GM10847 (cell line): ENCODE data around the gene C17orf100.

ENCODE experiments used
- POLR2A ChIP-seq: IDR thresholded peaks from 2 replicates; pipeline ENCODE4 v1.6.1; 2011; ENCODE audit not compliant: insufficient read length; ENCODE audit errors: extremely low read depth

The C17orf100 gene

DNA sequence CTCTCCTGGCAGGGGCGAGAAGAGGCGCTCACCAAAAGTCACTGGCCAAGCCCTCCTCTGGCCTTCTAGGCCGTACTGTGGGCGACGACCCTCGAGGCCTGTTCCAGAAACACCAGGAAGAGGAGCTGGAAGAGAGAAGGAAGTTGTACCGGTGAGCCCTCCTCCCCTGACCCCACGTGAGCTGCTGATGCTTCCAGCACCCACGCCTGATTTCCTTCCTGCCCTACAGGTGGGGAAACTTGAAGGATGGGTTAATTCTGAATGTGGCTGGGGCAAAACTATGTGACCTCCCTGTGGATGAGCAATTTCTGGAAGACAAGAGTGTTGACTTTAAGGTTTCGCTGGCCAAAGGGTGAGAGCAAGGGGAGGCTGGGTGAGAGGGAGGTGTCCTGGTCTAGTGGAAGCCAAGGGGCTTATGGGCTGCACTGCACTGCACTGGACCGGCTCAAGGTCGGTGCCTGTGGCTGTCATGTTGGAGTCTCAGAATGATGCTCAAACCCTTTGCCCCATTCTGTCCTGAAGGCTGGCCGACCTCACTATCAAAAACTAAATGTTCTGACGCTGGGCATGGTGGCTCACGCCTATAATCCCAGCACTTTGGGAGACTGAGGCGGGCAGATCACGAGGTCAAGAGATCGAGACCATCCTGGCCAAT, 6.2 kb downstream of the C17orf100 start:
- TF ChIP-seq POLR2A, result no peak

DNA sequence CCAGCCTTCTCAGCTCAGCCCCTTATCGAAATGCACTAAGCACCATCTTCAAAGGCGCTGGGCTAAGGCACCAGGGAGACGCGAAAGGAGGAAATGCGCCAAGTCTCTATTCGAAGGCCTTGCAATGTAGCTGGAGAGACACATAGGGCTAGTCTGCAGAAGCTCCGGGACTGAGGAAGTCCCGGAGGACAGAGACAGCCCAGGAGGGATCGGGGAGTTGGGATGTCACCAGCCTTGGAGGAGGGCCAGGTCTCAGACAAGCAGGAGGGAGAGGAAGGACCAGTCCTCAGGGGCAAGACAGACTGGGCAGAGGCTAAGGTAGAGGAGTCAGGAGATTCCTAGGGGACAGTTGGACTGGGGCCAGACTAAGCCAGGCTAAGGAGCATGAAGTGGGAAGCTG, 8.5 kb downstream of the C17orf100 start:
- no peak for TF ChIP-seq POLR2A

DNA sequence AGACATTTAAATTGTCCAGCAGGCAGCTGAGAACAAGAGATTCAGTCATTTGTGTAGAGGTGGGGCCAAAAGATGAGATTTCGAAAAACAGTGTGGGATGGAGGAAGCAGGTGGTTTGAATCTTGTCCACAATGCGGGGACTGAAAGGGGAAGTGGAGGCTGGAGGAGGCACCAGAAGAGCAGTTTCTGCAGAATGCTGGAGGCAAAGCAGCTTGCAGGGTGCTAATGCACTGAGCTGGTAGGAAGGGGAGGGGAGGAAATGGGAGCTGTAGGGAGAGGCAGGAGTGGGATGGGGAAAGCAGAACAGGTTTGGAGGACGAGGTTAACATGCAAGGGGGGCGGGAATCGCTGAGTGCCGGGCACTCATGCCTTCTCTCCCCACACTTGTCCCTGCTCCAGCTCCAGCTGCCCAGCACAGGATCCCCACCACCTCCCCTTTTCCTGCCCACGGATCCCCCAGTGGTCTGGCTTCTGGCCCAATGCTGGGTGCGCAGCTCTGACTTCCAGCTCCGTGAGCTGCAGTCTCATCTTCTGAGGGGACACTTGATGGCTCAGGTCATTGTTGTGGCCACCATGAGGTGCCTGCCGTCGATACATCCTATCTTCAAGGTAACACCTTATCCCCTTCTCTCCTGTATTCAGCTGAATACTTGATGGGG, 9.4 kb downstream of the C17orf100 start:
- no peak for TF ChIP-seq POLR2A

DNA sequence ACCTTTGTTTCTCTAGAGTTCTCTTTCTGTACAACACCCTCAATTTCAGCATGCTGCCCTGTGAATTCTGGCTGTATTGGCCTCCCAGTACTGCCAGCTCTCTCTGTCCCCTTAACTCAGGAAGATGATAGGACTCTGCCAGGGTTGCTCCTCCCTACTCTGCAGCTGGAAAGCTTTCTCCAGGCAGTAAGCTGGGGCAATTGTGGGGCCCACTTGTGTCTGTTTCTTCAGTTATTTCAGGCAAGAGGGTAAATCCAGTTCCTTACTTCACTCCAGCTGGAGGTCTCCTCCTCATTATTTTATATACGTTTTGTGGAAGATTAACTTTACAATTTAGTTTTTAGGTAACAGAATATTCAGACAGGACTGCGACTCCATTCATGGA, 9.9 kb downstream of the C17orf100 start:
- TF ChIP-seq POLR2A, result no peak

DNA sequence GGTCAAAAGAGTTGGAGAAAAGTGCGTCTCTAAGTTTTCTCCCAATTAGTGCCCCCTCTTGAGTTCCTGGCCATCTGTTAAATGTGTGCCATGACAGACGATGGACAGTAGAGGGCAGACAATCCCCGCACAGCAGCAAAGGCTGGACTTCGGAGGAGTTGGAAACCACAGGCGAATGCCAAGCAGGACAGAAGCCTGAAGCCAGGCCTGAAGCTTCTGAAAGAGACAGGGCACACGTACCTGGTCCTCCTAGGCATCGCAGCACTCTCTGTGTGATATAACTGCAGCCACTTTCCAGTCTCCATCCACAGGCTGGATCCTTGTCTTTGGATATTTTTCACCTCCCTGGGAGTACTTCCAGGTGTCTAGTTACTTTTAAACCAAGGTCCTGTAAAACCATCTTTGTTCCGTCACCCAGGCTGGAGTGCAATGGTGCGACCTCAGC, 14.5 kb downstream of the C17orf100 start:
- TF ChIP-seq POLR2A, result no peak

DNA sequence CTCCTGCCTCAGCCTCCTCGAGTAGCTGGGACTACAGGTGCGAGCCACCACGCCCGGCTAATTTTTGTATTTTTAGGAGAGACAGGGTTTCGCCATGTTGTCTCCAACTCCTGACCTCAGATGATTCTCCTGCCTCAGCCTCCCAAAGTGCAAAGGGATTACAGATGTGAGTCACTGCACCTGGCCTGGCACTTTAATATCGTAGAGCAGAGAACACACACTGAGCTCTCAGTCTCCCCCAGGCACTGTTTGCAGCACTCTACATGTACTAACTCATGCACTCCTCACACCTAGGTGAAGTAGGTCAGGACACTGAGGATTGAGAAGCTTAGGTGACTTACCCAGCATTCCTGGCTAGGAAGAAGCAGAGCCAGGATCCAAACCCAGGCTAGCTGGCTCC, 15.0 kb downstream of the C17orf100 start:
- no peak for TF ChIP-seq POLR2A

DNA sequence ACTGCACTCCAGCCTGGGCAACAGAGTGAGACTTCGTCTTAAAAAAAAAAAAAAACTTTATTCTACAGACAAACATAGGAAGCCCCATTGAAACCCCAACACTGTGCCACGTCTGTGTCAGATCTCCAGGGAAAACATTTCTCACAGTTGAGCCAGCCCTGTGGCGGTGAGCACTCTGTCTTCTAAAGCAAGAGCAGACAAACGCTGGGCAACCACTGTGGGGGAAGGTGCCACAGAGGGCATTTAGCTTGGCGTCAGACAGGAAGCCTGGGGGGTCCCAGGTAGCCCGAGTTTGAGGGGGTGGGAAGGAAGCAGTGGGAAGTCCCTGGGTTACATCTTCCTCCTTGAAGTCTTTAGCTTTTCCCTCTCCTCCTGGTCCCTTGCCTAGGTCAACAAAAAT, 16.0 kb downstream of the C17orf100 start:
- no peak for TF ChIP-seq POLR2A

DNA sequence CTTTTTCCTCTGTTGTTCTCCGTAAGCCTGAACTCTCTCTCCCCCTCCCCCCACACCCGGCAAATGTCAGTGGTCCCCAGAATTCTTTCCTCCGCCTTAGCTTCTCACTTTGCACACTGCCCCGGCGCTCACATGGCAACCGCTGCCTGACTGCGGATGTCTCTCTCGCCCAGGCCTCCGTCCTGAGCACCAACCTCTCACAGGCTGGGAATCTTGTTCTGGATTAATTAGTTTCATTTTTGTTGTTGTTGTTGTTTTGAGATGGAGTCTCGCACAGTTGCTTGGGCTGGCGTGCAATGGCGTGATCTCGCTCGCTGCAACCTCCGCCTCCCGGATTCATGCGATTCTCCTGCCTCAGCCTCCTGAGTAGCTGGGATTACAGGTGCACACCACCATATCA, 16.7 kb downstream of the C17orf100 start:
- TF ChIP-seq POLR2A, result no peak

DNA sequence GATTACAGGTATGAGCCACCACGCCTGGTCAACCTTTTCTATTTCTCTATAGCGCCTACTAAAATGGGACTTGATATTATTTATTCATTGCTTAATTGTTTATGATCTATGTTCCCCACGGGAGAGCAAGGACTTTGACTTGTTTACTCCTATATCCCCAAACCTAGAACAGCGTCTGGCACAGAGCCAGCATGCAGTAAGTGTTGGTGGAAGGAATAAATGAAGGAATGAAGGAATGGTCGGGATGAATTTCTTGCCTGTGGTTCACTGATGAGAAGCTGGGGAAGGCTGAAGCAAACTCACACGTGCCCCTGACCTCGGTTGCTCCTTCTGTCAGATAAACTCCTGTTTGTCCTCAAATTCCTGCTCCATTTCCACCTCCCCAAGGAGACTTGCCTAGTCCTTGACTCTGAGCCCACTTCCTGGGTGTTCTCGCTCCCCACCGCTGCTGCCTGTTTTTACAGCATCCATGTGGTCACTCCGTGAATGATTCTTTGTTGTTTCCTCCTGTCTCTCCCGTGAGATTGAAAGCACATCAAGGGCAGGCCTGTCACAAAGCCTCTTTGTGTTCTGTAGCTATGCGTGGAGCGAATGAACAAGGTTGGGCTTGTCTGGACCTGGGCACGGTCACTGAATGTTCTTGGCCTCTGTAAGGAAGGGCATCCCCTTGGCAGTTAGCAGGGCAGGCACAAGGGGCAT, 17.3 kb downstream of the C17orf100 start:
- TF ChIP-seq POLR2A, result no peak

DNA sequence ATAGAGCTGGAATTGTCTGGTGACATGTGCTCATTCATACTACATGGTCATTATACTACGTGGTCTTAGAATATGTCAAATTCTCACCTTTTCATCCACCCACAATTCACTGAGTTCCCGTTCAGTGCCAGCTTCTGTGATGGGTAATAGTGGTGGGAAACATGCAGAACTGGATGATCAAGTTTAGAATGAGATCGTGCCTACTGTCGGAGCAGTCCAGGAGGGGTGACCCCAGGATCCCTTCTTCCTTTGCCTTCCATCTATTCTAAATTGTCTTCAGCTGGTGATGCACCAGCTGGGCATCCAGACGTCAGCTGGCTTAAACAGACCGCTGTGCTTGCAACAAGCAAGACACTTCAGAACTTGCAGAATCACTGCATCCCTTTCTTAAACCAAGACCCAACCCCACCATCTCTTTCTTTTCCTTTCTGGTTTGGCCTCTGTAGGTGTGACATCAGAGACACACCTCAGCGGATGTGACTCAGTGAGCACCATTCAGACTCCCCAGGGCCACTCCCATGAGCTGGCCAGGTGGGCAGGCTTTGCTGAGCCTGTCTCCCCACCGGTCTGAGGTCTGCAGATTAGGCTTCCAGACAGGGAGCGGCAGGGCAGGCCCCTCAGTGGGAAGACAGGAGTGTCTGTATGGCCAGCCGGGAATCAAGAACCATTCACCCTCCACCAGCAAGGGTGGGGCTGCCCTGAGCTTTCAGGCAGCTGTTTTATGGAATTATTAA, 18.1 kb downstream of the C17orf100 start:
- no peak for TF ChIP-seq POLR2A

DNA sequence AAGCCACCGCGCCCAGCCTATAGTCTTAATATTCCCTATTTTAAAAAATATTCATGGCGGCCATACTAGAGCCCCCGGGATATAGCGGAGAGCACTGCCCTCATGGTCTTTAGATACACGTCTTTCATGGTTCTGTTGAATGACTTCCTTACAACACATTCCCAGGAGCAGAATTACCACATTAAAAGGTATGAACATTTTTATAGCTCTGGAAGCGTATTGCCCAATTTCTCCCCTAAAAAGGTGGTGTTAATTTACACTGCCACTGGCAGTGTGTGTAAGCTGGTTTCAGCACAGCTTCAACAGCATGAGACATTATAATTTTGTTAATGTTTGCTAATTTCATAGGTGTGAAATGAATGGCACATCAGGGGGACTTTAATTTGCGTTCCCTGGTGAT, 19.0 kb downstream of the C17orf100 start:
- no peak for TF ChIP-seq POLR2A

DNA sequence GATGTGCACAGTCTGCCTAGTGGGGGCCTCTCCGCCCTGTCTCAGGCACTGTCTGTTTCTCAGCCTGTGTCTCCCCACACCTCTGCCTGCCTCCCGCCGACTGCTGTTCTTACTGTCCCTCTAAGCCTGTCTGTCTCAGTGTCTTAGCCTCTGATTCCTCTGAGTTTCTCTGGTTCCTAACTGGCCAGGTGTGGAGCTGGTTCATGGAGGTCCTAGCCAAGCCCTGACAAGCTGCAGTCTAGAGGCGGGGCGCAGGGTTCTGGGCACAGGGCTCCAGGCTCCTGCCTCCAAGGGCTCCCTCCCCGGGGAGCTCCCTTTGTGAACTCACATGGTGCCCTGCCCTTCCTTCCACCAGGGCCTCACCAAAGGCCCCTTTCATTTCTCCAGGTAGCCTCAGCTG, 19.4 kb downstream of the C17orf100 start:
- no peak for TF ChIP-seq POLR2A

DNA sequence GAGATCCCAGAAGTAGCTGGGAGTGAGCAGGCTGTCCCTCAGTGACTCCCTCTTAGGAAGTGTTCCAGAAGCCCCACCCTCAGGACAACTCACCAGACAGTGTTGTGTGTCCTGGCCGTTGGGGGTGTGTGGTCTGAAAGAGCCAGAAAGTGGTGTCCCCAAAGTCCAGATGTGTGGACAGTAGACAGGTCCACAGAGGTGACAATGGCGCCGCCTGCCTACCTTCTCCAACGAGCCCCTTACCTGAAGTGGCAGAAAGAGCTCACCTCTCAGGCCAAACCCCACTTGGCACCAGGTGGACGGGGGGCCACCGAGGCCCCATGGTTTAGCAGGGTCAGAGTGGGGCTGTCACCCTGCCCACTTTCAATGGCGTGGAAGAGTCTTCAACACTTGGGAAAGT, 19.9 kb downstream of the C17orf100 start:
- TF ChIP-seq POLR2A, result no peak

DNA sequence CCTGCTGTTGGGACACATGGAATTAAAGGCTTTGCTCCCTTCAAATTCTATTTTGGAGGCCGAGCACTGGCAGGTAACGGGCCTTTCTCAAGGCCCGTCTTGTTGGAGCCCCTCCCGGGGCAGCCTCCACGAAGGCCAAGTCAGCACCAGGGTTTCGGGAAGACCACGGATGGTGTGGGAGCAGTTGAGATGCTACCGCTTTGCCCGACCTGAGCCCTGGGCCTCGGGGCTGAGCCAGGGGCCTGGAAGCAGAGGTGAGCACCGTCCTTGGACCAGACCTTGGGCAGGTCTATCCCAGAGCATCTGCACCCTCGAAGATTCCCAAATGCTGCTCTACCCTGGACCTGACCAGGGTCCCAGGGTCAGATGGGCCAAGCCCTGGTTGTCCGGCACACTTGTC, 23.0 kb downstream of the C17orf100 start:
- TF ChIP-seq POLR2A, result no peak

DNA sequence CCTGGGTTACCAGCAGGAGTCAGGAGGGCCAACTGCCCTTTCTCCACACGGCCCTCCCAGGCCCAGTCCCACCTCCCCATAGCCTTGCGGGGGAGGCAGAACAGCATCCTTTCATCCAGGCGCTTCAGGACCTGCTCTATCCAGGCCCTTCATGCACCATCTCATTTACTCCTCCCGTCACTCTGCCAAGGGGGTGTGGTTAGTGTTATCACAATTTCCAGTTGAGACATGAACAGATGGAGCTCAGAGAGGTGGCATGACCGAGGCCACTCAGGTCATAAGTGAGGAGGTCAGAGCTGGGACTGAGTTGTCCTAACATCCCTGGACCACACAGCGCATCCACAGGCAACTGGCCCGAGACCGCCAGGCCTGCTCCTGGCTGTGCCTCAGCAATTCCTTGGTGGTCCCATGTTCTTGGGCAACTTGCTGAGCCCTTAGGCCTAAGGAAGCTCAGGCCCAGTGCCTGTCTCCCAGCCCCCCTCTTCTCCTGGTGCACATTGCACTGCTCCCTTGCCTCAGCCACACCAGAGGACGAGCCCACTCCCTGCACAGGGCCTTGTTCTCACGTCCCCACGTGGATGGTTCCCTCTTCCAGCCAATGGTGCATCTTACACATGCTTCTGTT, 23.8 kb downstream of the C17orf100 start:
- TF ChIP-seq POLR2A, result no peak
